OCI-LY1 (cell line): ENCODE results near the gene MTREX.

Experiments used
- H2AFZ ChIP-seq: fragments of 200-600 bp; sonication (generic), shearing (Covaris generic); 2 replicates; pipeline ENCODE4 v1.6.0; 2014; ENCODE audit warnings: antibody characterized with exemption, mild to moderate bottlenecking, low read length
- H3F3A ChIP-seq: fragments of 200-600 bp; sonication (generic), shearing (Covaris generic); 2 replicates; pipeline ENCODE4 v1.6.0; 2014; ENCODE audit warnings: mild to moderate bottlenecking, antibody characterized with exemption, low read length, moderate library complexity; ENCODE audit not compliant: insufficient read depth
- H3K27ac ChIP-seq: fragments of 200-600 bp; sonication (generic); 2 replicates; pipeline ENCODE4 v1.5.1; 2014; ENCODE audit warnings: low read length, mixed run types, mild to moderate bottlenecking, low read depth; ENCODE audit not compliant: poor library complexity, severe bottlenecking
- H3K27me3 ChIP-seq: fragments of 200-600 bp; sonication (generic); 2 replicates; pipeline ENCODE4 v1.6.0; 2014; ENCODE audit warnings: antibody characterized with exemption, mild to moderate bottlenecking, low read length, moderate library complexity; ENCODE audit not compliant: insufficient read depth
- H3K36me3 ChIP-seq: fragments of 200-600 bp; sonication (generic); 2 replicates; pipeline ENCODE4 v1.6.1; 2014; ENCODE audit warnings: mild to moderate bottlenecking, antibody characterized with exemption, low read length, moderate library complexity, mixed read lengths; ENCODE audit not compliant: insufficient read depth
- H3K4me1 ChIP-seq: fragments of 200-600 bp; sonication (generic); 2 replicates; pipeline ENCODE4 v1.5.1; 2014; ENCODE audit warnings: mild to moderate bottlenecking, low read length, moderate library complexity; ENCODE audit not compliant: insufficient read depth, severe bottlenecking
- H3K4me2 ChIP-seq: fragments of 200-600 bp; sonication (generic), shearing (Covaris generic); 2 replicates; pipeline ENCODE4 v1.6.1; 2014; ENCODE audit warnings: low read length
- H3K4me3 ChIP-seq: fragments of 200-600 bp; sonication (generic); 2 replicates; pipeline ENCODE4 v1.5.1; 2014; ENCODE audit warnings: low read length, low read depth, mild to moderate bottlenecking, mixed read lengths; ENCODE audit not compliant: poor library complexity, severe bottlenecking
- H3K79me2 ChIP-seq: fragments of 200-600 bp; shearing (Covaris generic); 2 replicates; pipeline ENCODE4 v1.6.1; 2016; ENCODE audit warnings: mixed run types, low read length, mixed read lengths; ENCODE audit not compliant: insufficient read depth
- H3K9ac ChIP-seq: fragments of 200-600 bp; sonication (generic), shearing (Covaris generic); 2 replicates; pipeline ENCODE4 v1.6.1; 2014; ENCODE audit warnings: mild to moderate bottlenecking, low read length, mixed read lengths
- H3K9me2 ChIP-seq: fragments of 200-600 bp; sonication (generic), shearing (Covaris generic); 2 replicates; pipeline ENCODE4 v1.6.1; 2014; ENCODE audit warnings: low read depth, mild to moderate bottlenecking, low read length, mixed read lengths
- H3K9me3 ChIP-seq: fragments of 200-600 bp; shearing (Covaris generic); 2 replicates; pipeline ENCODE4 v1.6.1; 2014; ENCODE audit warnings: low read length, mixed read lengths
- H4K20me1 ChIP-seq: fragments of 200-600 bp; sonication (generic), shearing (Covaris generic); 2 replicates; pipeline ENCODE4 v1.6.0; 2016; ENCODE audit warnings: mild to moderate bottlenecking, low read length; ENCODE audit not compliant: insufficient read depth
- EZH2 ChIP-seq: fragments of 200-600 bp; sonication (generic), shearing (Covaris generic); IDR thresholded peaks from 2 replicates; pipeline ENCODE4 v1.8.0; 2017; ENCODE audit warnings: borderline replicate concordance, mixed run types, mild to moderate bottlenecking, antibody characterized with exemption, low read length, moderate library complexity, mixed read lengths
- TF ChIP-seq, protein P1 (sequence below): fragments of 200-600 bp; sonication (generic), shearing (Covaris generic); IDR thresholded peaks from 2 replicates; pipeline ENCODE4 v1.5.1; 2017; ENCODE audit warnings: mild to moderate bottlenecking, antibody characterized with exemption, low read length, moderate library complexity, mixed read lengths

MTREX gene

GRCh38 chr5:55372130-55372925 is 64.5 kb downstream of the MTREX start:
- no peaks in the 10 kb centered on the region for H4K20me1 ChIP-seq
- H3K9me3 ChIP-seq, result peaks cover 12% of the 10 kb centered on the region
- peaks cover 63% of the 10 kb centered on the region for H3K36me3 ChIP-seq

GRCh38 chr5:55377810-55378209 is 70.0 kb downstream of the MTREX start:
- Histone ChIP-seq H3K27ac (no peak overlapping the region), H3K36me3 (peaks cover 63% of the 10 kb centered on the region)

More at GRCh38 chr5:55372130-55372925, 64.5 kb downstream of the MTREX start:
- Histone ChIP-seq H3K79me2 (no peaks in the 10 kb centered on the region), H3K9me2 (no peaks in the 10 kb centered on the region), H3K9ac (no peak overlapping the region), H2AFZ (no peak overlapping the region), H3F3A (no peaks in the 10 kb centered on the region), H3K4me3 (no peak overlapping the region), H3K4me2 (no peak overlapping the region), H3K4me1 (no peaks in the 10 kb centered on the region), H3K27ac (no peak overlapping the region), H3K27me3 (no peaks in the 10 kb centered on the region)
- TF ChIP-seq, protein P1, sequence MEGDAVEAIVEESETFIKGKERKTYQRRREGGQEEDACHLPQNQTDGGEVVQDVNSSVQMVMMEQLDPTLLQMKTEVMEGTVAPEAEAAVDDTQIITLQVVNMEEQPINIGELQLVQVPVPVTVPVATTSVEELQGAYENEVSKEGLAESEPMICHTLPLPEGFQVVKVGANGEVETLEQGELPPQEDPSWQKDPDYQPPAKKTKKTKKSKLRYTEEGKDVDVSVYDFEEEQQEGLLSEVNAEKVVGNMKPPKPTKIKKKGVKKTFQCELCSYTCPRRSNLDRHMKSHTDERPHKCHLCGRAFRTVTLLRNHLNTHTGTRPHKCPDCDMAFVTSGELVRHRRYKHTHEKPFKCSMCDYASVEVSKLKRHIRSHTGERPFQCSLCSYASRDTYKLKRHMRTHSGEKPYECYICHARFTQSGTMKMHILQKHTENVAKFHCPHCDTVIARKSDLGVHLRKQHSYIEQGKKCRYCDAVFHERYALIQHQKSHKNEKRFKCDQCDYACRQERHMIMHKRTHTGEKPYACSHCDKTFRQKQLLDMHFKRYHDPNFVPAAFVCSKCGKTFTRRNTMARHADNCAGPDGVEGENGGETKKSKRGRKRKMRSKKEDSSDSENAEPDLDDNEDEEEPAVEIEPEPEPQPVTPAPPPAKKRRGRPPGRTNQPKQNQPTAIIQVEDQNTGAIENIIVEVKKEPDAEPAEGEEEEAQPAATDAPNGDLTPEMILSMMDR, result no peak
- no peak for TF ChIP-seq EZH2

GRCh38 chr5:55383254-55383653 is 75.5 kb downstream of the MTREX start:
- TF ChIP-seq, protein P1, result no peak
- TF ChIP-seq EZH2, result no peak
- Histone ChIP-seq H3K9me2 (no peaks in the 10 kb centered on the region), H3K4me2 (no peak overlapping the region), H3K4me3 (no peak overlapping the region), H3K27me3 (no peaks in the 10 kb centered on the region), H3K79me2 (peaks cover 7% of the 10 kb centered on the region; the same call in 1 of the 2 replicates), H4K20me1 (no peaks in the 10 kb centered on the region), H3K27ac (no peak overlapping the region), H3K9ac (no peak overlapping the region), H3F3A (no peaks in the 10 kb centered on the region), H3K36me3 (peaks cover 88% of the 10 kb centered on the region), H3K9me3 (no peaks in the 10 kb centered on the region), H3K4me1 (no peaks in the 10 kb centered on the region), H2AFZ (no peak overlapping the region)

More at GRCh38 chr5:55377810-55378209, 70.0 kb downstream of the MTREX start:
- Histone ChIP-seq H3K9ac (no peak overlapping the region), H3K4me3 (no peak overlapping the region), H3F3A (no peaks in the 10 kb centered on the region), H3K79me2 (no peaks in the 10 kb centered on the region; the same call in 1 of the 2 replicates), H2AFZ (no peak overlapping the region), H3K9me2 (no peaks in the 10 kb centered on the region), H3K9me3 (no peaks in the 10 kb centered on the region), H3K4me1 (no peaks in the 10 kb centered on the region), H3K4me2 (no peak overlapping the region), H4K20me1 (no peaks in the 10 kb centered on the region), H3K27me3 (no peaks in the 10 kb centered on the region)
- TF ChIP-seq EZH2, result no peak
- TF ChIP-seq, protein P1, result no peak
